Hematopoietic multipotent progenitor cell treated with erythropoietin and hydrocortisone succinate and interleukin-3 and kit ligand, for 4 days (in vitro differentiated cells): ENCODE measurements around the gene TMEM269.
"Not testable (repeated sequence)": the region's sequence is repeated elsewhere in the genome, so short reads cannot be mapped to it uniquely, and the experiment has no call there.

Experiments used
- DNase-seq: peaks from one replicate; pipeline ENCODE4 v3.0.0-alpha.2; 2015

TMEM269 gene

GRCh38 chr1:42777852-42778251 lies 6.9 kb upstream of the TMEM269 start:
- DNase-seq: peak; percentile 76

- no peak for DNase-seq
Measured at GRCh38 chr1:42779725-42780124, 5.1 kb upstream of the TMEM269 start.

- no peak for DNase-seq
Measured at GRCh38 chr1:42780176-42780575, 4.6 kb upstream of the TMEM269 start.

DNA sequence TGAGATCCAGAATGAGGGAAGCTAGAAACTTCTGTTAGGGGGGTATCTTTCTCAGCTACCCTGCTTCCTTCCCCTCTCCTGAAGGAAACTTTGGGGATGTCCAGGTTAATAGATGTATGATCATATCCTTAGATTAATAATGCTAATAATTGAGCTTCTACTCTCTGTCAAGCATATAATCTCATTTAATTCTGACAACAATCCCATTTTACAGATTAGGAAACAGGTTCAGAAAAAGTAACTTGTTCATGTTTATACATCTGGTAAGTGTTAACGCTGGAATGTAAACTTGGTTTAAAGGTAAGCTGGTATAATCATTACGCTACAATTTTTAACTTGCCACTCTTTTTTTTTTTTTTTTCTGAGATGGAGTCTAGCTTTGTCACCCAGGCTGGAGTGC lies 1.7 kb upstream of the TMEM269 start:
- no peak for DNase-seq

DNA sequence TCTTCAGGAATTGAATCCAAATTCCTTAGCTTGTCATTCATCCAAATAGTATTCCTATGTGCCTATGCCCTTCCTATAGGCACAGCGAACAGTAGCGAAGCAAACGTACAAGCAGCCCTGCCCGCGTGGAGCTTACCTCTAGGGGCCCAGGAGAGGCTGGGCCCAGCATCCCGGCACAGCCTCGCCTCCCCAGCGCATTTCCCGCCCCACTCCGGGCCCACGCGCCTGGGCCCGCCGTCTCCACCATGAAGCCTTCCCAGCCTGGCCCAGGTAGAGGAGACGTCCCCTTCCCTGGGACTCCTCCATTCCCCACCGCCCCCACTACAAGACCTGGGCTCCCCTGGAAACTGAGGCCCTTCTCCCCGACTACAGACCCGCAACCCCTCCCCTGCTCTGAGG lies 245 bp upstream of the TMEM269 start:
- no peak for DNase-seq

- no peak for DNase-seq
Measured at GRCh38 chr1:42786097-42786496, 1.3 kb downstream of the TMEM269 start.

GRCh38 chr1:42788021-42788420 lies 3.2 kb downstream of the TMEM269 start:
- DNase-seq: no peak

GRCh38 chr1:42793824-42794223 lies 9.0 kb downstream of the TMEM269 start:
- DNase-seq: no peak

GRCh38 chr1:42797414-42797813 lies 12.6 kb downstream of the TMEM269 start:
- no peak for DNase-seq

- no peak for DNase-seq
Measured at GRCh38 chr1:42797979-42798378, 13.2 kb downstream of the TMEM269 start.

GRCh38 chr1:42801832-42802473 lies 17.2 kb downstream of the TMEM269 start:
- no peak for DNase-seq

DNA sequence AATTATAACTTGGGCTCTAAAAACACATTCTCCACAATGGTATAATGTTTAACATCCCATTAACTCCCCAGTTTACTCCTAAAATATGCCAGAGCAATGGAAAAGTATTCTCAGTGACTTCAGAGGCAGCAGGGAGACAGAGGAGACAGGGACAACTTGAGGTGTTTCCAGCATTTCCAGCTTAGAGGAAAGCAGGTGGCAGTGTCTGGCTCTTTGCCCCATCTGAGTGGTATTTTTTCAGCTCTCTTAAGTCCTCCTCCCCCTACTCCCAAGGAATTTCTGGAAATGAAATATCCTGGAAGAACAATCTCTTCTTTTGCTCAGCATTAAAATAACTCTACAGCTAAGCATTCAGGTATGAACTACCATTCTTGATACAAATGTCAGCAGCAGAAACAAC lies 21.4 kb downstream of the TMEM269 start:
- no peak for DNase-seq

- no peak for DNase-seq
Measured at GRCh38 chr1:42806593-42806992, 21.8 kb downstream of the TMEM269 start.

DNA sequence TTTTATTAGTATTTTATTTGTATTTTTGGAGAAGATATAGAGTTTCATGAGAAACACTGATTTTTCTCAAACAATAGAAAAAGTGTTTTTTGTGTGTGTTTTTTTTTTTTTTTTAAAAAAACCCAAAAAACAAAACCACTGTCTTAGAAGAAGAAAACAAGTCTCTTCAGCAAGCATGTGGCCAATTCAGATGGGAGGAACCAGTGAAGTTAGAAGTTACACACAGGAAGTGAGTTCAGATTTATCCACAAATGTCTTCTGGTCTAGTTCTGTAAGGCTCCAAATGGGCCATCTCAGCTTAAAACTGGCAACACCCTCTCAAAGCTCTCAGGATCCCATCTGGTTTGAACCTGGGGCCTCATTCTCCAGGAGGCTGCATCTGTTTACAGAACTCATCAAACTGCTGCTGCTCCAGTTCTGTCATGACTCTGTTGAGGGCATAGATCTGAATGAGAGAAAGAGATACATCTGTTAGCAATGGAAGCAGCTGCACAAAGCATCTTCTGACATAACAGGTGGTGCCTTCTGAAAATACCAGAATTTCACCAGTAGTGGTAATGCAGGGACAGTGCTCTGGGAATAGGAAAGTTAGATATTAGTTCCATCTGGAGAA lies 22.4 kb downstream of the TMEM269 start:
- no peak for DNase-seq

DNA sequence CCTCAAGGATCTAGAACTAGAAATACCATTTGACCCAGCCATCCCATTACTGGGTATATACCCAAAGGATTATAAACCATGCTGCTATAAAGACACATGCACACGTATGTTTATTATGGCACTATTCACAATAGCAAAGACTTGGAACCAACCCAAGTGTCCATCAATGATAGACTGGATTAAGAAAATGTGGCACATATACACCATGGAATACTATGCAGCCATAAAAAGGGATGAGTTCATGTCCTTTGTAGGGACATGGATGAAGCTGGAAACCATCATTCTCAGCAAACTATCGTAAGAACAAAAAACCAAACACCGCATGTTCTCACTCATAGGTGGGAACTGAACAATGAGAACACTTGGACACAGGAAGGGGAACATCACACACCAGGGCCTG lies 30.0 kb downstream of the TMEM269 start:
- DNase-seq: not testable (repeated sequence)

GRCh38 chr1:42815941-42816584 lies 31.3 kb downstream of the TMEM269 start:
- peak; percentile 53 for DNase-seq

- peak; percentile 94 for DNase-seq
Measured at GRCh38 chr1:42816585-42817439, 32.0 kb downstream of the TMEM269 start, which contains the start of the genes ERMAP and SVBP. TSS of gene ERMAP (plus strand) at chr1:42817122. CDS start at chr1:42830449, 13,327 bp downstream. TSS of gene SVBP (minus strand) at chr1:42817397. CDS start at chr1:42816544, 853 bp downstream.

DNA sequence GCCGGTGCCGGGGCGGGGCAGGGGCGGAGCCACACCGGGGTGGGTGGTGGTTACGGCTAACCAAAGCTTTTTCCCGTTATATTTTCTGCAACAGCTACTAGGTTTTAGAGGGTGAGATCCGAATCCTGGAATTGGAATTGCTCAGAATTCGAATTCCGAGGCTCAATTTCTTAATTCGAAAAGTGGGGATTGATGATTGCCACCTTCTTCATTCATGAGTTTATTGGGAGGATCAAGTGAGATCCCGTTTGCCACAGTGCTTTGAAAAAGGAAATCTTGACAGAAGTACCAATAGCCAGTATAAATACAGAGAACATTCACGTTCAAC lies 32.6 kb downstream of the TMEM269 start:
- no peak for DNase-seq

- no peak for DNase-seq
Measured at GRCh38 chr1:42817976-42818375, 33.2 kb downstream of the TMEM269 start.

DNA sequence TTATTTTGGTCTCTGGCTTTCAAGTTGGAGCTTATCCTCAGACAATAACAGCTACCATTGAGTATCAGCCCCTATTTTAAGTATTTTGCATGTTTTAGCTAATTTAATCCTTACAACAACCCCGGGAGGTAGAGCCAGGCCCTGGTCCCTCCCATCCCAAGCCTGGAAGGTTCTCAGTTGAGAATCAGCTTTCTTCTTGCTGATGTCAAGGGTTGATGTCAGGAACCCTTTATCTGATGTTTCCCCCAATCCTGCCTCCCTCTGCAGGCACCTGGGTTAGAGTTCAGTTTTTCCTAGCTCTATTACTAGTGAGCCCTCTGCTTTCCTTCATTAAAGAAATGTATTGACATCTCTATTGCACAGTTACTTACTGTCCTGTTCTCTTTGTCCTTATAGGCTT lies 36.0 kb downstream of the TMEM269 start:
- no peak for DNase-seq

DNA sequence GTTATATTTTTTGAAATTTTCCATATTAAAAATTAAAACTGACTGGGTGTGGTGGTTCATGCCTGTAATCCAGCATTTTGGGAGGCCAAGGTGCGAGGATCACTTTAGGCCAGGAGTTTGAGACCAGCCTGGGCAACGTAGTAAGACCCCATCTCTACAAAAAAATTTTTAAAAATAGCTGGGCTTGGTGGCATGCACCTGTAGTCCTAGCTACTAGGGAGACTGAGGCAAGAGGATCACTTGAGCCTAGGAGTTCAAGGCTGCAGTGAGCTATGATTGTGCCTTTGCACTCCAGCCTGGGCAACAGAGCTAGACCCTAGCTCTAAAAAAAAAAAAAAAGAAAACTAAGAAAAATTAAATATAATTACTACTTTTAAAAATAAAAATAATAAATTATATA lies 36.9 kb downstream of the TMEM269 start:
- no peak for DNase-seq

DNA sequence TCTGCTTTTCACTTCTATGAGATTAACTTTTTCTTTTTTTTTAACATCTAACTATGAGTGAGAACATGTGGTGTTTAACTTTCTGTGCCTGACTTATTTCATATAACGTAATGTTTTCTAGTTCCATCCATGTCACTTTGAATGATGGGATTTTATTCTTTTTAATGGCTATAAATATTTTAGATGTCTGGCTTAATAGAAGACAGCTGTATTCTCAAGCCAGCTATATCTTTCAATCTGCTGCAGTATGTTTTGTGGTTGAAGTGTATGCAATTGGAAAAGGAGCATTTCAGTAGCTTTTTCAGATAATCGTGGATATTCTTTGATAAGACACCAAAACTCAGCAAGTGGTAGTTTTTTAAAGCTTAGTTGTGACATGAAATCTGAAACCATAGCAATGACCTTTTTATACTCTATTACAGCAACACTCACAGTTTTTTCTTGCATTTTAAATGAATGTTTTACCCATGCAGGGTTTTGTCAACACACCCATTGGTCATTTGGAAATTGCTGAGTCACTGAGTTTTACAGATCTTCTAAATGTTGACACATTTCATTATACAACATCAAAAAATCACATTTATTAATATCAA lies 38.1 kb downstream of the TMEM269 start:
- DNase-seq: peak; percentile 68

DNA sequence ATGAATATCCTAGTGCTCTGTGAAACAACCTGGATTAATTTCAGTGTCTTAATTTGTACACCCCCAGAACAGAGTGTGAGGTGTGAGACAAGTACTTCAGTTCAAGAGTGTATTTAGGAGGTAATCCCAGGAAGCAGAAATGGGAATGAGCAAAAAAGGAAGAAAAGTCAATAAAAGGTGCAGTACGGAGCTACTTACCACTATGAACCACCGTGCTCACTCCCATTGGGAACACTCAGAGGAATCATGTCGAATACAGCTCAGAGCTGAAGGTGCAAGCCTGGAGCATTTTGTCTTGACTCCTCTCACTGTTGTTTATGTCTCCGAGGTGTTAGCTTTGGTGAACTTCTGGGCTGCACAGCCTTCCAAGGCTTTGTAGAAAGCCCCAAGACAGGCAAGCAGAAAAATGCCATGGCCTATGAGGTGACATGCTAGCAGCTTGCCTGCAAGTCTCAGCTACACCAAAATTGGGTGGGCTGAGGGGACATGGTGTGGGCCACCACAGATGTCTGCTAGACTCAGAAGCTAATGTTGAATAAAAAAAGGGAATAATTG lies 39.8 kb downstream of the TMEM269 start:
- DNase-seq: peak; percentile 37
